GM12872 (cell line): ENCODE data around the gene OTOG.

Experiments used
- CTCF ChIP-seq: IDR thresholded peaks from 3 replicates; pipeline ENCODE4 v1.5.1; 2011; ENCODE audit warnings: low read depth, mild to moderate bottlenecking, low read length, moderate library complexity; ENCODE audit not compliant: insufficient read depth

The OTOG gene

DNA sequence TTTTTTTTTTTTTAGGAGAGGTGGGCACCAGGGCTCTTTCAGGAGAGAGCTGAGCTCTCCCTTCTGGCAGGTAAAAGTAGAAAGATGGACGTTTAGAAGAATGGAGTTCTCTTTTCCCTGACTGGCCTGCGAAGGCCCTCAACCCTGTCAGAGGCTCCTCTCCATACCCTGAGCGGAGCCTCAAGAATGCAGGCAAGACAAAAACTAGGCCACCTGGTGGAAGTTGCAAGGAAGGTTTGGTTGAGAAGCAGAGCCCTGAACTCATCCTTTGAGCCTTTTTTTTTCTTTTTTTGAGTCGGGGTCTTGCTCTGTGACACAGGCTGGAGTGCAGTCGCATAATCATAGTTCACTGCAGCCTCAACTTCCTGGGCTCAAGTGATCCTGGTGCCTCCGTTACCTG is 1.4 kb downstream of the OTOG start:
- TF ChIP-seq CTCF = no peak

DNA sequence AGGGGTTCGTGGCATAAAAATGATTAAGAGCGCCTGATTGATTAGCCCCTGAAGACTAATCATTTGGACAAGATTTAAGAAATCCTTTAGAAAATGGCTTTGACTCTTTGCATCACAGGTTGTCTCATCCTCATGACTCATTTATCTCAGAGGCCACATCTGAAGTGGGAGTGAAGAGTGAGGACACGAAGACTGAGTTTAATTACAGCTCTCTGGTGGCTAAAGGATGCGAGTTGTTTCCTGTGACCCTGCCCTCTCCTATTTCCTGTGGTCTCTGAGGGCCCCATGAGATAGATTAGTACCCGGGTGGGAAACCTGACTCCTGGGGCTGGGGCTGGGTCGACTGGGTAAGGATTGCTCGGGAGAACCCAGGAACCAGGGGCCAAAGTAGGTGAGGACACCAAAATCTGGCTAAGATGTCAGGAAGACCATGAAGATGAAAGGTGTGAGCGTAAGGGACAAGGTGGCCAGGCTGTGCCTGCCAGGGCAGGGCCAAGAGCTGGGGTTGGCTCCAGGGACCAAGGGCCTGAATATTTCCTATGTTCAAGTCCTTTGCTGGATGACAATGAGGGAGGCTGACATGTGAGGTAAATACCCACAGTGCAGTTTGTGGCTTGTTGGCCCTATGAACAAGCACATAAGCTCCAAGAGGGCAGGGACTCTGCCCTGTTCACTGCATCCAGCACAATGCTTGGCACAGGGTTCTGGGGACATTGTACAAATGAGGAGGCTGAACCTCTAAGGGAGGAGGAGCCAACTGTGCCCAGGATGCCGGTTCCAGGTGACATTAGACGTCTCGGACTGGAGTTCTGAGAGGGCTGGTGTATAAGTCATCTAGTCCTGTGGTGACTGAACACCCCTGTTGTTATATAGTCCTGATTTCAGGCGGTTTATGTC is 3.6 kb downstream of the OTOG start:
- TF ChIP-seq CTCF = no peak

- no peak for TF ChIP-seq CTCF
Observed at GRCh38 chr11:17551347-17552040, 4.4 kb downstream of the OTOG start.

DNA sequence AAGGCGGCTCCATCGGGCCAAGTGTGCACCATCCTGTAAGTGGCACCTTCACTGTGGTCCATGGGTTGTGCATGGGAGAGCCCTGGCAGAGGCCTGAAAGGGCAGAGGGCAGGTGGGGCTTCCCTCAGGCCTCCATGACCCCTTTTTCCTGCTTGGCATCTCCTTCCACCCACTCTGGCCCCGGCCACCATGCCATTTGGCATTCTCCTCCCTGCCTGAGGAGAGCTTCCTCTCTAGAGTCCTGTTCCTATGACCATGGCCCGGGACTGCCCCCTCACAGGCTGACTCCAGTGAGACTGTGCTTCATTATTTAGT is 4.9 kb downstream of the OTOG start:
- no peak for TF ChIP-seq CTCF

- no peak for TF ChIP-seq CTCF
Observed at GRCh38 chr11:17552392-17553248, 5.6 kb downstream of the OTOG start.

GRCh38 chr11:17553249-17553546 is 6.1 kb downstream of the OTOG start:
- no peak for TF ChIP-seq CTCF

- TF ChIP-seq CTCF = no peak
Observed at GRCh38 chr11:17554487-17554886, 7.4 kb downstream of the OTOG start.
